Kidney epithelial cell (primary cell): ENCODE results near the gene SELENON. TPM values are rescaled to one million over a fixed set of nuclear protein-coding genes. Genes with fewer than 3 reads are reported as not detected.

Source experiments
- DNase-seq: peaks from one replicate; pipeline ENCODE4 v3.0.0-alpha.2; 2010; ENCODE audit warnings: low read depth
- H3K27me3 ChIP-seq: 2 replicates; pipeline ENCODE4 v1.6.0; 2011; ENCODE audit warnings: low read length; ENCODE audit not compliant: control insufficient read depth, insufficient read depth
- H3K36me3 ChIP-seq: 2 replicates; pipeline ENCODE4 v1.5.1; 2011; ENCODE audit warnings: low read length; ENCODE audit not compliant: control insufficient read depth, insufficient read depth
- H3K4me3 ChIP-seq: 2 replicates; pipeline ENCODE4 v1.5.1; 2011; ENCODE audit warnings: low read depth, mild to moderate bottlenecking, control low read depth, low read length
- CTCF ChIP-seq: IDR thresholded peaks from 2 replicates; pipeline ENCODE4 v1.5.1; 2011; ENCODE audit warnings: mild to moderate bottlenecking, moderate library complexity, low read length, control low read depth, inconsistent platforms; ENCODE audit not compliant: insufficient read depth, poor library complexity, severe bottlenecking
- total RNA-seq: library from RNA; depleted of rRNA; stranded (reverse); fragments of >200 nt; gene quantifications from 2 replicates; pipeline ENCODE4 v1.2.3, GENCODE V29; 2015

Gene SELENON
- total RNA-seq, 1 donor from 2014 or later = 50.8 TPM

- no peak for TF ChIP-seq CTCF
- no peak for DNase-seq
- Histone ChIP-seq H3K27me3 (peaks cover 11% of the 10 kb centered on the region), H3K4me3 (no peak overlapping the region), H3K36me3 (no peaks in the 10 kb centered on the region)
These were observed 36.5 kb upstream of the SELENON start for GRCh38 chr1:25763493-25763892.

- no peaks in the 10 kb centered on the region for H3K27me3 ChIP-seq
- no peak overlapping the region for H3K4me3 ChIP-seq
- TF ChIP-seq CTCF = no peak
- no peaks in the 10 kb centered on the region for H3K36me3 ChIP-seq
- no peak for DNase-seq
These were observed 34.7 kb upstream of the SELENON start for GRCh38 chr1:25765136-25765922.

GRCh38 chr1:25765923-25766589 is 33.9 kb upstream of the SELENON start:
- no peak for DNase-seq
- TF ChIP-seq CTCF = no peak
- Histone ChIP-seq H3K27me3 (no peaks in the 10 kb centered on the region), H3K4me3 (no peak overlapping the region), H3K36me3 (no peaks in the 10 kb centered on the region)

GRCh38 chr1:25766721-25767436 is 33.1 kb upstream of the SELENON start:
- TF ChIP-seq CTCF = no peak
- no peaks in the 10 kb centered on the region for H3K27me3 ChIP-seq
- DNase-seq = no peak

GRCh38 chr1:25767437-25767770 is 32.6 kb upstream of the SELENON start:
- Histone ChIP-seq H3K4me3 (no peak overlapping the region), H3K27me3 (no peaks in the 10 kb centered on the region), H3K36me3 (no peaks in the 10 kb centered on the region)
- no peak for TF ChIP-seq CTCF
- DNase-seq = no peak

More at GRCh38 chr1:25766721-25767436, 33.1 kb upstream of the SELENON start:
- no peak overlapping the region for H3K4me3 ChIP-seq
- no peaks in the 10 kb centered on the region for H3K36me3 ChIP-seq
